ENCODE results near the gene WDFY4. TPM values are rescaled to one million over a fixed set of nuclear protein-coding genes. Genes with fewer than 3 reads are reported as not detected.
A peak's percentile ranks its signal among the peaks of the same experiment; 100 is the strongest.

The WDFY4 gene
- total and polyA plus RNA-seq, 9 donors: 1.2 to 3.9 (median 2.4) TPM

DNA sequence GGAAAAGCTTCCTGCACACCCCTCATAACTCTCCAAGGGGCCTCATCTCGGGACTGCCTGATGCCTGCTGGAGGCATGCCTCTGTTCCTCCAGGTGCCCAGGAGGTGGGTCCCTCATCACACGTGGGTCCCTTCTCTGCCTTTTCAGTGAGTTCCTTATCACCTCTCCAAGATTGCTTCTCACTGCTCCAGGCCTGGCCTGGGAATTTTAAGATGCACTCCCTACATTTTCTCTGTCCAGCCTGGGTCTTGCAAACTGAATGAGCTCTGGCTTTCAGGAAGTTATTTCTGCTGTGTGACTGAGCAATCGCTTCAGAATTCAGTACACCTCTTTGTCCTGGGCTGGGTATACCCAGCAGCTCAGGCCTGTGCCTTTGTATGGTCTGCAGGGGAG is 211.1 kb downstream of the WDFY4 start:
- H3K4me1 ChIP-seq (ENCODE audit: control insufficient read depth, insufficient read depth, low read length): peaks cover 32% of the 10 kb centered on the region
- H3K27ac ChIP-seq (ENCODE audit: low read length): peak overlapping the region; percentile 10
- H3K27me3 ChIP-seq (ENCODE audit: control insufficient read depth, insufficient read depth, low read length): no peaks in the 10 kb centered on the region
- WGBS (ENCODE audit: insufficient coverage): 40% methylated on average over 3 of the region's 3 CpGs
- no peaks in the 10 kb centered on the region for H3K36me3 ChIP-seq (ENCODE audit: control insufficient read depth, insufficient read depth, low read length)
- no peak overlapping the region for H3K4me3 ChIP-seq (ENCODE audit: low read length)
- no peaks in the 10 kb centered on the region for H3K9me3 ChIP-seq (replicated peaks; ENCODE audit: control insufficient read depth, low read depth, low read length)
- DNase-seq: peak; percentile 57

GRCh38 chr10:48896756-48897440 is 212.2 kb downstream of the WDFY4 start:
- WGBS (ENCODE audit: insufficient coverage): 94% methylated on average over 13 of the region's 13 CpGs
- H3K4me3 ChIP-seq (ENCODE audit: low read length): no peak overlapping the region
- H3K9me3 ChIP-seq (replicated peaks; ENCODE audit: control insufficient read depth, low read depth, low read length): no peaks in the 10 kb centered on the region
- H3K27me3 ChIP-seq (ENCODE audit: control insufficient read depth, insufficient read depth, low read length): no peaks in the 10 kb centered on the region
- no peak for DNase-seq
- H3K27ac ChIP-seq (ENCODE audit: low read length): no peak overlapping the region
- H3K36me3 ChIP-seq (ENCODE audit: control insufficient read depth, insufficient read depth, low read length): no peaks in the 10 kb centered on the region
- peaks cover 35% of the 10 kb centered on the region for H3K4me1 ChIP-seq (ENCODE audit: control insufficient read depth, insufficient read depth, low read length)

DNA sequence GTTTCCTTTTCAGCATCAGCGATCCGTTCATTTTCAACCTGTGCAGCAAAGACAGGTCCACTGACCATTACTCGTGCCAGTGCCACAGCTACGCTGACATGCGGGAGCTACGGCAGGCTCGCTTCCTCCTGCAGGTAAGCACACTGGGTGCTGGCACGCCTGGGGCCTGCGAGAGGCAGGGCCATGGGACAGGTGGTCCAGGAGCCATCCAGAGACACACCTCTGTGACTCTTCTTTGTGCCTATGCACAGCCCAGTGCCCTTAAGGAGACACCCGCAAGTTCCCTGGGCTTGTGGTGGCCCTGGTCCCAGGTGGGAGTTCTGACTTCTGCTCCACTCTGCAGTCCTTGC is 212.7 kb downstream of the WDFY4 start:
- H3K4me1 ChIP-seq (ENCODE audit: control insufficient read depth, insufficient read depth, low read length): peaks cover 35% of the 10 kb centered on the region
- no peak overlapping the region for H3K27ac ChIP-seq (ENCODE audit: low read length)
- H3K4me3 ChIP-seq (ENCODE audit: low read length): no peak overlapping the region
- no peaks in the 10 kb centered on the region for H3K36me3 ChIP-seq (ENCODE audit: control insufficient read depth, insufficient read depth, low read length)
- no peaks in the 10 kb centered on the region for H3K9me3 ChIP-seq (replicated peaks; ENCODE audit: control insufficient read depth, low read depth, low read length)
- no peaks in the 10 kb centered on the region for H3K27me3 ChIP-seq (ENCODE audit: control insufficient read depth, insufficient read depth, low read length)
- no peak for DNase-seq
- 98% methylated on average over 10 of the region's 10 CpGs for WGBS (ENCODE audit: insufficient coverage)

- no peak overlapping the region for H3K4me3 ChIP-seq (ENCODE audit: low read length)
- peaks cover 35% of the 10 kb centered on the region for H3K4me1 ChIP-seq (ENCODE audit: control insufficient read depth, insufficient read depth, low read length)
- H3K27me3 ChIP-seq (ENCODE audit: control insufficient read depth, insufficient read depth, low read length): no peaks in the 10 kb centered on the region
- WGBS (ENCODE audit: insufficient coverage): no CpG with 5 or more reads among the region's 1 CpG
- DNase-seq: no peak
- H3K27ac ChIP-seq (ENCODE audit: low read length): no peak overlapping the region
- no peaks in the 10 kb centered on the region for H3K36me3 ChIP-seq (ENCODE audit: control insufficient read depth, insufficient read depth, low read length)
- no peaks in the 10 kb centered on the region for H3K9me3 ChIP-seq (replicated peaks; ENCODE audit: control insufficient read depth, low read depth, low read length)
Observed at GRCh38 chr10:48898426-48898825, 213.8 kb downstream of the WDFY4 start.

GRCh38 chr10:48899781-48900180 is 215.1 kb downstream of the WDFY4 start:
- Histone ChIP-seq H3K4me1 (ENCODE audit: control insufficient read depth, insufficient read depth, low read length) (peaks cover 30% of the 10 kb centered on the region), H3K27ac (ENCODE audit: low read length) (no peak overlapping the region), H3K27me3 (ENCODE audit: control insufficient read depth, insufficient read depth, low read length) (no peaks in the 10 kb centered on the region), H3K4me3 (ENCODE audit: low read length) (no peak overlapping the region), H3K36me3 (ENCODE audit: control insufficient read depth, insufficient read depth, low read length) (no peaks in the 10 kb centered on the region), H3K9me3 (replicated peaks; ENCODE audit: control insufficient read depth, low read depth, low read length) (no peaks in the 10 kb centered on the region)
- no peak for DNase-seq
- 88% methylated on average over 6 of the region's 8 CpGs for WGBS (ENCODE audit: insufficient coverage)

- peak; percentile 87 for DNase-seq
- Histone ChIP-seq H3K27ac (ENCODE audit: low read length) (peak overlapping the region; percentile 43), H3K9me3 (replicated peaks; ENCODE audit: control insufficient read depth, low read depth, low read length) (no peaks in the 10 kb centered on the region), H3K4me1 (ENCODE audit: control insufficient read depth, insufficient read depth, low read length) (peaks cover 24% of the 10 kb centered on the region), H3K36me3 (ENCODE audit: control insufficient read depth, insufficient read depth, low read length) (no peaks in the 10 kb centered on the region), H3K4me3 (ENCODE audit: low read length) (no peak overlapping the region), H3K27me3 (ENCODE audit: control insufficient read depth, insufficient read depth, low read length) (no peaks in the 10 kb centered on the region)
- WGBS (ENCODE audit: insufficient coverage): 80% methylated on average over 1 of the region's 2 CpGs
Observed at GRCh38 chr10:48900371-48900801, 215.7 kb downstream of the WDFY4 start.

- H3K4me3 ChIP-seq (ENCODE audit: low read length): no peak overlapping the region
- H3K9me3 ChIP-seq (replicated peaks; ENCODE audit: control insufficient read depth, low read depth, low read length): no peaks in the 10 kb centered on the region
- WGBS (ENCODE audit: insufficient coverage): no CpG with 5 or more reads among the region's 5 CpGs
- no peak for DNase-seq
- no peak overlapping the region for H3K27ac ChIP-seq (ENCODE audit: low read length)
- no peaks in the 10 kb centered on the region for H3K36me3 ChIP-seq (ENCODE audit: control insufficient read depth, insufficient read depth, low read length)
- no peaks in the 10 kb centered on the region for H3K27me3 ChIP-seq (ENCODE audit: control insufficient read depth, insufficient read depth, low read length)
- peaks cover 19% of the 10 kb centered on the region for H3K4me1 ChIP-seq (ENCODE audit: control insufficient read depth, insufficient read depth, low read length)
Observed at GRCh38 chr10:48901319-48901718, 216.6 kb downstream of the WDFY4 start.

DNA sequence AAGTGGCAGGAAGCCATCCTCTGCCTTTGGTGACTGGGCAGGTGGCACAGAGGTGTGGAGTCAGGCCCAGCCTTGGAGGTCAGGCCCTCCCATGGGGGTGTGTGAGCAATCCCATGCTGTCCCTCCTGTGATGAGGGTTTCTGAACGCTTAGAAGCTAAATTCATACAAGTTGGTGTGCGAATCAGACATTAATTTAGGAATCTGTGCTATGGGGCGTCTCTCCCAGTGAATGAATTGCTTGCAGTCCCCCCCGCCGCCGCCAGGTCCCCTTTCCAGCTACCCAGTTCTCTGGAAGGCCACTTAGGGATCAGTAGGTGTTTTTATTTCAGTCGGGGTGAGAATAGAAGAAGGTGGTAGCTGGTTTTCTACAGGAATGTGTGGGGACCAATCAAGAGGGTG is 217.4 kb downstream of the WDFY4 start:
- DNase-seq: no peak
- Histone ChIP-seq H3K9me3 (replicated peaks; ENCODE audit: control insufficient read depth, low read depth, low read length) (no peaks in the 10 kb centered on the region), H3K4me1 (ENCODE audit: control insufficient read depth, insufficient read depth, low read length) (peaks cover 16% of the 10 kb centered on the region), H3K27me3 (ENCODE audit: control insufficient read depth, insufficient read depth, low read length) (no peaks in the 10 kb centered on the region), H3K36me3 (ENCODE audit: control insufficient read depth, insufficient read depth, low read length) (no peaks in the 10 kb centered on the region), H3K27ac (ENCODE audit: low read length) (no peak overlapping the region), H3K4me3 (ENCODE audit: low read length) (no peak overlapping the region)
- WGBS (ENCODE audit: insufficient coverage): 91% methylated on average over 5 of the region's 7 CpGs

DNA sequence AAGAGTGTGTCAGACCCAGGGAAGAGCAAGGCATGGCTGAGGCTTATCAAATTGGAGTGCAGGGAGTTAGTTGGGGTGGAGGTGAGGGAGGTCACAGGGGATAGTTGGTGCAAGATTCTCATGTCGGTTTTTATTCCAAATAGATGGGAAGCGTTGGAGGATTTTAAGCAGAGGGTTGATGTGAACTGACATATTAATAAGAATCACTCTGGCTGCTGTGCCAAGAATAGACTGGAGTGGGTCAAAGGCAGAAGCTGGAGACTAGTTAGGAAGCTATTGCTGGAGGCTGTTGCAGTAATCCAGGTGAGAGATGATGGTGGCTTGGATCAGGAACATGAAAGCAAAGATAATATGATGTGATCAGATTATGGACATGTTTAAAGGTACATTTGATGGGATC is 218.5 kb downstream of the WDFY4 start:
- DNase-seq: no peak
- Histone ChIP-seq H3K4me1 (ENCODE audit: control insufficient read depth, insufficient read depth, low read length) (peaks cover 20% of the 10 kb centered on the region), H3K4me3 (ENCODE audit: low read length) (no peak overlapping the region), H3K9me3 (replicated peaks; ENCODE audit: control insufficient read depth, low read depth, low read length) (no peaks in the 10 kb centered on the region), H3K27me3 (ENCODE audit: control insufficient read depth, insufficient read depth, low read length) (no peaks in the 10 kb centered on the region), H3K27ac (ENCODE audit: low read length) (no peak overlapping the region), H3K36me3 (ENCODE audit: control insufficient read depth, insufficient read depth, low read length) (no peaks in the 10 kb centered on the region)
- 83% methylated on average over 2 of the region's 2 CpGs for WGBS (ENCODE audit: insufficient coverage)

DNA sequence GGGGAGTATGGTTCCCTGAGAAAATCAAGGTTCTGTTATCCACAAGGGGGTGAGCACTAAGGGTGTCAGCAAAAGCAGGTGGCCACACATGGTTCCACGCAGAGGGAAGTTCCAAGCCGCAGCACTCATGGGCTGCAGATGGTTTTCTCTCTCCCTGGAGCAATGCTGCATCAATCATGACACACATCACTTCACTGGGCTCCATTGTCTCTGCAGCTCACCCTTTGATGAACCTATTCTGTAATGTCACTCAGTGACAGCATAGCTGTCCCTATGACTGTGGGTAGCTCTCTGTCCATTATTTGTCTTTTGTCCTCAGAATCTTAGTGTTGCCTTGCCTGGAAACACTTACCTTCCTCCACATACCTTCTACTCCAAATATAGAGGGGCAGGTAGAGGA is 220.2 kb downstream of the WDFY4 start:
- no peaks in the 10 kb centered on the region for H3K9me3 ChIP-seq (replicated peaks; ENCODE audit: control insufficient read depth, low read depth, low read length)
- 76% methylated on average over 2 of the region's 2 CpGs for WGBS (ENCODE audit: insufficient coverage)
- no peak overlapping the region for H3K27ac ChIP-seq (ENCODE audit: low read length)

GRCh38 chr10:48905311-48905710 is 220.6 kb downstream of the WDFY4 start:
- no peak for DNase-seq
- 100% methylated on average over 2 of the region's 2 CpGs for WGBS (ENCODE audit: insufficient coverage)

More for the DNA sequence above, 220.2 kb downstream of the WDFY4 start:
- no peaks in the 10 kb centered on the region for H3K27me3 ChIP-seq (ENCODE audit: control insufficient read depth, insufficient read depth, low read length)
- no peak overlapping the region for H3K4me3 ChIP-seq (ENCODE audit: low read length)
- H3K36me3 ChIP-seq (ENCODE audit: control insufficient read depth, insufficient read depth, low read length): no peaks in the 10 kb centered on the region
- peaks cover 18% of the 10 kb centered on the region for H3K4me1 ChIP-seq (ENCODE audit: control insufficient read depth, insufficient read depth, low read length)
- DNase-seq: no peak

More at GRCh38 chr10:48905311-48905710, 220.6 kb downstream of the WDFY4 start:
- no peaks in the 10 kb centered on the region for H3K36me3 ChIP-seq (ENCODE audit: control insufficient read depth, insufficient read depth, low read length)
- no peak overlapping the region for H3K4me3 ChIP-seq (ENCODE audit: low read length)
- peaks cover 13% of the 10 kb centered on the region for H3K4me1 ChIP-seq (ENCODE audit: control insufficient read depth, insufficient read depth, low read length)
- H3K9me3 ChIP-seq (replicated peaks; ENCODE audit: control insufficient read depth, low read depth, low read length): no peaks in the 10 kb centered on the region
- no peaks in the 10 kb centered on the region for H3K27me3 ChIP-seq (ENCODE audit: control insufficient read depth, insufficient read depth, low read length)
- H3K27ac ChIP-seq (ENCODE audit: low read length): no peak overlapping the region

Measured in muscle of leg (tissue), 11 donors.